ENCODE results near the gene EIF1AD.

The EIF1AD gene

DNA sequence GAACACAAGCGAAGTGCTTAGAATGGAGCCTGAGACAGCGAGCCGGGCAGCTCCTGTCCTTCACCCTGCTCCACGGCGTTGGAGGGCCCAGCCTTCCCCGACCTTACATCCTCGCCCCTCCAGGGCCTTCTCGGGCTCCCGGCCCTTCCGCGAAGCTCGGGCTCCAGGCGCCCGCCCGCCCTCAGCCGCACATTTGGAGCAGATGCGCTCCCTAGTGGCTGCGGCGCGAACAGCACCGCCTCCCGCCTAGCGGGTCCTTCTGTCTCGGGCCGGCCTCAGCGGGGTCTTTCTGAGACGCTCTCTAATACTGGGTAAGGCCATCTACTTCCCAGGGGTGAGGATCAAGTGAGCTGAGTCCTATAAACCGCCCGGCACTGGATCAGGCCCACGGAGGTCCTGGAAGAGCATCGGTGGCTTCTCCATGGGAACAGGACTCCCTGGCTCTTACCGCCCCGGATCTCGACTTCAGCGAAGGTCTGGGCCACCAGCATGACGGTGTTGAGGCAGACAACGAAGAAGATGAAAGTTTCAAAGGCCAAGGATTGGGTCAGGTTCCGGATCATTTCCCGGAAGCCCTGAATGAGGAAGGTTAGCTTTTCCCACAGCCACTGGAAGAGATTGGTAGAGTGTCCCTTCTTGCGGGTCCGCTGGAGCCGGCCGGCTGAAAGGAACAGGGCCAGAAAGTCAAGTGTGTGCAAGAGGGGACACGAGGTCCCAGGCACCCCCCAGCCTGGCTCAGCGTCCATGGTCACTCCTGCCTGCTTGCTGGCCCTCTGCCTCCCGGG, 20.6 kb upstream of the EIF1AD start:
- Histone ChIP-seq H3K36me3 (no peaks in the 10 kb centered on the region), H3K27me3 (no peaks in the 10 kb centered on the region), H4K20me1 (no peaks in the 10 kb centered on the region), H3K9me3 (no peaks in the 10 kb centered on the region), H3K4me2 (peak overlapping the region; percentile 60), H3K9ac (peak overlapping the region; percentile 9; the same call in 1 of the 2 replicates), H3K4me1 (peaks cover 25% of the 10 kb centered on the region), H3K27ac (no peak overlapping the region), H3K4me3 (no peak overlapping the region)
- TF ChIP-seq Cebpa-rat (IDR thresholded peaks at IDR 0.05) = no peak

DNA sequence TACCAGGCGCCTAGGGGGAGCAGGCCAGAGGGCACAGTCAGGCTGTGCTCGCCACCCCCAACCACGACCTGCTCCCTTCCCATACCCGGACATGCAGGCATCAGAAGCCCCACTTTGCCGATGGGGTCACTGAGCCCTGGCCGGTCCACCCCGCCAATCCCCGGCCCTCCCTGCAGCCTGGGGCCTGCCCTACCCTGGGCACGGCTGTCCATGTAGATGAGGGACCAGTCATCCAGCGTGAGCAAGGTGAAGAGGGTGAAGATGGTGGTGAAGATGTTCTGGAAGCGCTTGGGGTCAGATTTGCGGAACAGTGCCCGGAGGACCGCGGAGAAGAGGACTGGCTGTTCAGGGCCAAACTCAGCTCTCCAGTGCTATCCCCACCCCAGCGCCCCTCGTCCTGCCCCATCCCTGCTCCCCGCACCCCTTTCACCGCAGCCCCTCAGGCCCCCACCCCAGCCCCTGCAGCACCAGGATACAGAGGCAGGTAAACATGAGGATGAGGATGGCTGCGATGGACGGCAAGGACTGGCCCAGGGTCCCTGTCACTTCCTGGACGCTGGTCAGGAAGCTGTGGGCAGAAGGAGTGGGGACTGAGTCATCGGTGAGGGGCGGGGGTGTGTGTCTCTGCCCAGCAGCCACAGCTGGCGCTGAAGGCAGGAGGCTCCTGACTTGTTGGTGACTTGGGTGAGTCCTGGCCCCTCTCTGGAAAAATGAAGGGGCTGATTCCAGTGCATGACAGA, 18.8 kb upstream of the EIF1AD start:
- peaks cover 33% of the 10 kb centered on the region for H3K4me1 ChIP-seq
- no peak overlapping the region for H3K9ac ChIP-seq
- 0 out of 2 replicates have a peak overlapping the region, but pooled peaks have one; percentile 19 for H3K27ac ChIP-seq
- H4K20me1 ChIP-seq = no peaks in the 10 kb centered on the region
- H3K36me3 ChIP-seq = no peaks in the 10 kb centered on the region
- no peak for TF ChIP-seq Cebpa-rat (IDR thresholded peaks at IDR 0.05)
- no peaks in the 10 kb centered on the region for H3K27me3 ChIP-seq
- H3K4me2 ChIP-seq = peak overlapping the region; percentile 60
- H3K9me3 ChIP-seq = no peaks in the 10 kb centered on the region
- no peak overlapping the region for H3K4me3 ChIP-seq

DNA sequence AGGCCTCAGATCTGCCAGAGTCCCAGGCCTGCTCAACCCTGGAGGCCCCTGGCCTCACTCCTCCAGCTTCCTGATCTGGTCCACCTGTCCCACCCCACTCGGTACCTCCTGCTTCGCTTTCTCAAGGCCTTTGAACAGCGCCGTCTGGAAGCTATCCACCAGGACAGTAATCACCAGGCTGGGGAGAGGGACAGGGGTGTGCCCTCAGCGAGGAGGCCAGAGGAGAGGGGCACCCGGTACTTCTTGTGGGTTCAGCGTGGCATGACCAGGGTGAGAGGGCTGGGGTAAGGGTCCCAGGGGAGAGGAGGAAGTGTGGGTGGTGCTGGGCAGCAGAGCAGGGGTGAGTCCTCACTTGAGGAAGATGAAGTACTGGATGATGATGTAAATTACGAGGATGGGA, 18.3 kb upstream of the EIF1AD start:
- Histone ChIP-seq H3K9ac (no peak overlapping the region), H3K4me3 (no peak overlapping the region)

DNA sequence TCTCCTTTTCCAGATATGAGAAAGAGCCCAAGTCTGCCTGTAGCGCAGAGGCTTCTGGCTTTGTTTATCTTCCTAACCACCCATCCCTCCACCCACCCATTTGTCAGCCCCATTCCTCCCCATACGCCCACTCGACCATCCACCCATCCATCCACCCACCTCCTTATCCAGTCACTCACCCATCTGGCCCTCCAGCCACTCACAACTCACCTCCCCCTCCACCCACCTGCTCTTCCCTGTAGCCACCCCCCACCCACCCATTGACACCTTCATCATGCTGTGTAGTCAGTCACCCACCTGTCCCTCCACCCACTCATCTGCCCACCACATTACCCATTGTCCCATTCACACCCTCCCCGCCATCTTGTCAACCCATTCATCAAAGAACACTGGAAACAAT, 15.4 kb upstream of the EIF1AD start:
- H3K9me3 ChIP-seq = no peaks in the 10 kb centered on the region

More for the DNA sequence above, 18.3 kb upstream of the EIF1AD start:
- TF ChIP-seq Cebpa-rat (IDR thresholded peaks at IDR 0.05) = no peak
- Histone ChIP-seq H3K9me3 (no peaks in the 10 kb centered on the region), H3K4me2 (peak overlapping the region; percentile 60), H3K4me1 (peaks cover 38% of the 10 kb centered on the region), H3K27me3 (no peaks in the 10 kb centered on the region), H3K36me3 (no peaks in the 10 kb centered on the region), H3K27ac (no peak overlapping the region), H4K20me1 (no peaks in the 10 kb centered on the region)

DNA sequence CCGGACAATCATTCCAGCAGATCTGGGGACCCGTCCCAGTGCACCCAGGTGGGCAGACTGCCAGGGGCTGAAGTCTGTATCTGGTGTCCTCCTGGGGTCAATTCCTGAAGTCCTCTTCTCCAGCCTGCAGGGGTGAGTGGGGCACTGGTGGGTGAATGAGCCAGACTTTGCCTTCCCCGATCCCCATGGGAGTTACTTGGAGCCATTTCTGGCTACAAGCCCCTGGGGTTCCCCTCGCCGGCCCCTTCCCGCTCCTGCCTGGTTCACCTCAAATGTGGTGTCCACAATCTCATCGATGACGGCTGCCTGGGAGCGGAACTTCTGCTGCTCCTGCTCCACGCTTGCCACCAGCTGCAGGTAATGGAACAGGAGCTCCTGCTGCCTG, 14.8 kb upstream of the EIF1AD start:
- H3K4me2 ChIP-seq = peak overlapping the region; percentile 56
- H3K4me1 ChIP-seq = peaks cover 40% of the 10 kb centered on the region
- no peaks in the 10 kb centered on the region for H3K9me3 ChIP-seq
- no peaks in the 10 kb centered on the region for H3K36me3 ChIP-seq
- H3K27me3 ChIP-seq = peaks cover 6% of the 10 kb centered on the region
- no peak overlapping the region for H3K9ac ChIP-seq
- no peak overlapping the region for H3K4me3 ChIP-seq
- H3K27ac ChIP-seq = no peak overlapping the region
- no peaks in the 10 kb centered on the region for H4K20me1 ChIP-seq
- no peak for TF ChIP-seq Cebpa-rat (IDR thresholded peaks at IDR 0.05)

More for the DNA sequence above, 15.4 kb upstream of the EIF1AD start:
- Histone ChIP-seq H3K27ac (no peak overlapping the region), H3K4me2 (no peak overlapping the region), H3K9ac (no peak overlapping the region), H3K4me1 (peaks cover 46% of the 10 kb centered on the region), H3K36me3 (no peaks in the 10 kb centered on the region), H3K27me3 (peaks cover under 1% of the 10 kb centered on the region; the same call in 1 of the 2 replicates), H3K4me3 (no peak overlapping the region), H4K20me1 (no peaks in the 10 kb centered on the region)
- no peak for TF ChIP-seq Cebpa-rat (IDR thresholded peaks at IDR 0.05)

DNA sequence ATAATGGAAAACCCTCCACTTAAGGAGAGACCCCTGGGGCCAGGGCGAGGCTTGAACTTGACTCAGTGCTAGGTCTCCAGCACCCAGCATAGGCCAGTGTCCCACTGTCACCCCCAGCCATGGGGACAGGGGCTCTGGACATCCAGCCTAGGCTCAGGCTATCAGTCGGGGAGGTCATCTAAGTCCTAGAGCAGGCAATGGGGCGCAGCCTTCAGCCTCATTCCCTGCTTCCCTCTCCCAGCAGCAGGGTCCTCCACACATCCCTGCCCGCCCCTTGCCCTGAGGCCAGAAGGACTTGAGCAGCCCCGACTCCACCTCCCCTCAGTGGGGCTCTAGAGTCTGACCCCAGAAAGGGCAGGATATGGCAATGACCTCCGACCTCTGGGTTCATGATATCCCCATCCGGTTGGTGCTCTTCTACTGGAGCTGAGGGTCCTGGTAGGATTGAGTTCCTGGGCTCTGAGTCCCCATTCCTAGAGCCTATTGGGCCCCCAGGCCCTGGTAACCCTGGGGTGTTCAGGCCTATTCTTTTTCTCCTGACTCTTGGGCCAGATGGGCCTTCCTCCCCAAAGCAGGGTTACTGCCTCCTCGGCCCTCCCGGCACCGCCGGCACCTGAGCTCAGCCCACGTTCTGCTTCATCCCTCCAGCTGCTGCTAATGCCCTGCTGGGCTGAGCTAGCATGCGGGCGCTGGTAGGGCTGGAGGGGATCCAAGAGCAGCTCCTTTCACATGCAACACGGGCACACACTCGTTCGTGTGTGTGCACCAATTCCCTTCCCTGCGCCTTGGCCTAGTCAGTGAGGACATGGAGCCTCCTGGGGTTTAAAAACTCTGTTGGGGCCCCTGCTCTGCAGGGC, 14.2 kb upstream of the EIF1AD start:
- Histone ChIP-seq H3K36me3 (no peaks in the 10 kb centered on the region), H3K4me2 (peak overlapping the region; percentile 56)

DNA sequence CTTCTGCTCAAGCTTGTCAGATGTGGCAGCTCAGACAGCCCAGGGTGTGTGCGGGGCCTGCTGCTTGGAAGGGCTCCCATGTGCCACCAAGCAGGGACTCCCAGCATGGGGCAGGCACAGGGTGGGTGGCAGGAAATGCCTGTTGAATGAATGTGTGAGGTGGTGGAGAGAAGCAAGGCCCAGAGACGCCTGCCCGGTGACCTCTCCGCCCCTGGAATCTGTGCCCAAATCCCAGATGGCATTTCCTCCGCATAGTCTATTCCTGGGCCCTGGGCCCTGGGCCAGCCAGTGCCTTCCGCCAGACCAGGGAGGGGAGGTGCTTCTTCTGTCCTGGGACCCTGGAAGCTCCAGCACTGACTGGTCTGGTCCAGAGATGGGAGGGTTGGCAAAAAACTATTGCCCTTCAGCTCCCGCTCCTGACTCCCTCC, 13.5 kb upstream of the EIF1AD start:
- Histone ChIP-seq H3K27ac (0 out of 2 replicates have a peak overlapping the region, but pooled peaks have one; percentile 30), H3K4me3 (no peak overlapping the region), H4K20me1 (no peaks in the 10 kb centered on the region), H3K27me3 (peaks cover 17% of the 10 kb centered on the region), H3K9me3 (no peaks in the 10 kb centered on the region), H3K36me3 (no peaks in the 10 kb centered on the region), H3K4me1 (peaks cover 27% of the 10 kb centered on the region), H3K9ac (no peak overlapping the region), H3K4me2 (no peak overlapping the region)
- TF ChIP-seq Cebpa-rat (IDR thresholded peaks at IDR 0.05) = no peak

More for the DNA sequence above, 14.2 kb upstream of the EIF1AD start:
- H3K9me3 ChIP-seq = no peaks in the 10 kb centered on the region
- peaks cover 12% of the 10 kb centered on the region for H3K27me3 ChIP-seq
- TF ChIP-seq Cebpa-rat (IDR thresholded peaks at IDR 0.05) = no peak
- peaks cover 34% of the 10 kb centered on the region for H3K4me1 ChIP-seq
- H3K9ac ChIP-seq = no peak overlapping the region
- no peak overlapping the region for H3K4me3 ChIP-seq
- H4K20me1 ChIP-seq = no peaks in the 10 kb centered on the region
- no peak overlapping the region for H3K27ac ChIP-seq

DNA sequence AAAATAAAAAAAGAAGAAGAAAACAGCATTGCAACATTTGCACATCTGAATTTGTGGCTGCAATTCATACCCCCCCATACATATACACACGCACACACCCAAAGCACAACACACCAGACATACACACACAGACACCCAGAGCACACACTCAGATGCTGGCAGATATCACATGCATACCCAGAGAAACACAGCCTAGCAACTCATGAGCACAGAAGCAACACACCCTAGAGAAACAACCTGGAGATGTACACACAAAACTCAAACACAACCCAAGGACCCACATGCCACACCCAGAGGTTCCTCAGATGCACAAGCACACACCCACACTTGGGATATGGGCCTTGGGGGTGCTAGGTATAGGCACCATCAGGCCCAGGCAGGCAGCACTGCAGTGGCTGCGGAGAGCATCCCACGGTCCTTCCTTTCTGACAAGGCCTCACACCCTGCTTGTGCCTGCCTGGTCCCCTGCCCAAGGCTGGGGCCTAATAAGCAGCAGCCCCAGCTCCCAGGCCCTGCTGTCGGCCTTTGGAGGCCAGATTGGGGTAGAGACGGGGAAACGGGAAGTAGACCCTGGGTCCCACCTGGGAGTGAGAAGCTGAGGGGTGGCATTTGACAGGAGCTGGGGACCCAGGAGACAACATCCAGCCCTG, 13.0 kb upstream of the EIF1AD start:
- Histone ChIP-seq H4K20me1 (no peaks in the 10 kb centered on the region), H3K4me2 (no peak overlapping the region), H3K27me3 (peaks cover 18% of the 10 kb centered on the region), H3K9ac (no peak overlapping the region), H3K27ac (0 out of 2 replicates have a peak overlapping the region, but pooled peaks have one; percentile 30), H3K4me3 (no peak overlapping the region), H3K36me3 (no peaks in the 10 kb centered on the region), H3K9me3 (no peaks in the 10 kb centered on the region), H3K4me1 (peaks cover 22% of the 10 kb centered on the region)
- TF ChIP-seq Cebpa-rat (IDR thresholded peaks at IDR 0.05) = no peak

DNA sequence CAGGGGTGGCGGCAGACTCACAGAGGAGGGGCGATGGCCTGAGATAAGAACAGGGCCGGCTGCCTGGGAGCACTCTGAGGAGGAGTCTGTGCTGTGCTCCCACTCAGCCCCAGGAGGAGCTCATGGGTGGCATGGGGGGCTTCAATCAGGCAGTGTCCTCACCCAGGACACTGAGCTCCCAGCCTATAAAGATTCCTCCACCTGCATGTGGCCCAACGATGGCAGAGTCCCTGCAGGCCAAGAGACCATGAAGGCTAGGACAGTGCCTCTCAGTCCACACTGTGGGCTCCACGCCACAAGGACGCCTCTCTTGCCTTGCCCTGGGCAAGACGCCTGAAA, 11.8 kb upstream of the EIF1AD start:
- H3K4me1 ChIP-seq = peaks cover 30% of the 10 kb centered on the region
- H4K20me1 ChIP-seq = no peaks in the 10 kb centered on the region
- no peak overlapping the region for H3K4me2 ChIP-seq
- no peaks in the 10 kb centered on the region for H3K36me3 ChIP-seq
- no peak for TF ChIP-seq Cebpa-rat (IDR thresholded peaks at IDR 0.05)
- H3K9ac ChIP-seq = no peak overlapping the region
- peaks cover 18% of the 10 kb centered on the region for H3K27me3 ChIP-seq
- H3K27ac ChIP-seq = no peak overlapping the region
- no peak overlapping the region for H3K4me3 ChIP-seq
- no peaks in the 10 kb centered on the region for H3K9me3 ChIP-seq

All from BLaER1 (cell line).